Measurements from ENCODE around the gene OTOP3. TPM values are rescaled to one million over a fixed set of nuclear protein-coding genes. Genes with fewer than 3 reads are reported as not detected.

Gene OTOP3
- total RNA-seq, 1 donor from 2014 or later: not detected

- DNase-seq: no peak
These were observed 5.5 kb downstream of the OTOP3 start for GRCh38 chr17:74941128-74941725.

GRCh38 chr17:74943808-74944522 lies 8.3 kb downstream of the OTOP3 start:
- no peak for DNase-seq

- no peak for DNase-seq
These were observed 9.8 kb downstream of the OTOP3 start for GRCh38 chr17:74945543-74945942.

- no peak for DNase-seq
These were observed 10.9 kb downstream of the OTOP3 start for GRCh38 chr17:74946641-74947040.

- no peak for DNase-seq
These were observed 11.5 kb downstream of the OTOP3 start for GRCh38 chr17:74947041-74947754.

- DNase-seq: no peak
These were observed 13.9 kb downstream of the OTOP3 start for GRCh38 chr17:74949455-74950115.

GRCh38 chr17:74950207-74950606 lies 14.5 kb downstream of the OTOP3 start:
- no peak for DNase-seq

GRCh38 chr17:74951065-74951464 lies 15.4 kb downstream of the OTOP3 start:
- no peak for DNase-seq

GRCh38 chr17:74951680-74952421 lies 16.2 kb downstream of the OTOP3 start:
- DNase-seq: no peak

GRCh38 chr17:74952431-74953133 lies 16.9 kb downstream of the OTOP3 start:
- no peak for DNase-seq

- DNase-seq: no peak
These were observed 17.5 kb downstream of the OTOP3 start for GRCh38 chr17:74953134-74953687.

GRCh38 chr17:74954115-74954514 lies 18.4 kb downstream of the OTOP3 start:
- no peak for DNase-seq

GRCh38 chr17:74954665-74955421 lies 19.1 kb downstream of the OTOP3 start:
- DNase-seq: no peak

GRCh38 chr17:74956093-74956492 lies 20.4 kb downstream of the OTOP3 start:
- DNase-seq: no peak

- DNase-seq: peak; percentile 80
These were observed 22.4 kb downstream of the OTOP3 start for GRCh38 chr17:74957935-74958740.

GRCh38 chr17:74959826-74960515 lies 24.3 kb downstream of the OTOP3 start:
- no peak for DNase-seq

- DNase-seq: no peak
These were observed 25.1 kb downstream of the OTOP3 start for GRCh38 chr17:74960570-74961342.

- DNase-seq: peak; percentile 95
These were observed 26.1 kb downstream of the OTOP3 start for GRCh38 chr17:74961657-74962350.
